ENCODE measurements around the gene CENPS.
"Not testable (repeated sequence)": the region's sequence is repeated elsewhere in the genome, so short reads cannot be mapped to it uniquely, and the experiment has no call there.

Gene CENPS

GRCh38 chr1:10456661-10457060, 26.4 kb downstream of the CENPS start:
- H3K36me3 ChIP-seq (ENCODE audit: control insufficient read depth, insufficient read depth, low read length), result peaks cover 2% of the 10 kb centered on the region
- DNase-seq (ENCODE audit: extremely low read depth, insufficient read length), result no peak
- no peaks in the 10 kb centered on the region for H3K27me3 ChIP-seq (replicated peaks; ENCODE audit: control insufficient read depth, insufficient read depth, low read length)
- no peak for TF ChIP-seq CTCF (IDR thresholded peaks at IDR 0.05; ENCODE audit: insufficient read depth, low read length, poor library complexity, severe bottlenecking)
- H3K4me3 ChIP-seq (replicated peaks; ENCODE audit: low read depth, low read length), result no peak overlapping the region

- not testable (repeated sequence) for H3K4me3 ChIP-seq (replicated peaks; ENCODE audit: low read depth, low read length); H3K27me3 ChIP-seq (replicated peaks; ENCODE audit: control insufficient read depth, insufficient read depth, low read length); DNase-seq (ENCODE audit: extremely low read depth, insufficient read length); H3K36me3 ChIP-seq (ENCODE audit: control insufficient read depth, insufficient read depth, low read length)
Measured at GRCh38 chr1:10457462-10457861, 27.2 kb downstream of the CENPS start.

GRCh38 chr1:10457875-10458274, 27.6 kb downstream of the CENPS start:
- Histone ChIP-seq H3K36me3 (ENCODE audit: control insufficient read depth, insufficient read depth, low read length) (peaks cover 6% of the 10 kb centered on the region), H3K27me3 (replicated peaks; ENCODE audit: control insufficient read depth, insufficient read depth, low read length) (no peaks in the 10 kb centered on the region), H3K4me3 (replicated peaks; ENCODE audit: low read depth, low read length) (no peak overlapping the region)
- no peak for TF ChIP-seq CTCF (IDR thresholded peaks at IDR 0.05; ENCODE audit: insufficient read depth, low read length, poor library complexity, severe bottlenecking)
- no peak for DNase-seq (ENCODE audit: extremely low read depth, insufficient read length)

- DNase-seq (ENCODE audit: extremely low read depth, insufficient read length), result no peak
- TF ChIP-seq CTCF (IDR thresholded peaks at IDR 0.05; ENCODE audit: insufficient read depth, low read length, poor library complexity, severe bottlenecking), result no peak
- no peak overlapping the region for H3K4me3 ChIP-seq (replicated peaks; ENCODE audit: low read depth, low read length)
- H3K27me3 ChIP-seq (replicated peaks; ENCODE audit: control insufficient read depth, insufficient read depth, low read length), result no peaks in the 10 kb centered on the region
- peaks cover 11% of the 10 kb centered on the region for H3K36me3 ChIP-seq (ENCODE audit: control insufficient read depth, insufficient read depth, low read length)
Measured at GRCh38 chr1:10459184-10459583, 29.0 kb downstream of the CENPS start.

GRCh38 chr1:10467078-10467477, 36.8 kb downstream of the CENPS start:
- no peak for TF ChIP-seq CTCF (IDR thresholded peaks at IDR 0.05; ENCODE audit: insufficient read depth, low read length, poor library complexity, severe bottlenecking)
- DNase-seq (ENCODE audit: extremely low read depth, insufficient read length), result no peak
- Histone ChIP-seq H3K36me3 (ENCODE audit: control insufficient read depth, insufficient read depth, low read length) (peaks cover 19% of the 10 kb centered on the region), H3K4me3 (replicated peaks; ENCODE audit: low read depth, low read length) (no peak overlapping the region), H3K27me3 (replicated peaks; ENCODE audit: control insufficient read depth, insufficient read depth, low read length) (no peaks in the 10 kb centered on the region)

GRCh38 chr1:10470043-10470442, 39.8 kb downstream of the CENPS start:
- Histone ChIP-seq H3K36me3 (ENCODE audit: control insufficient read depth, insufficient read depth, low read length) (peaks cover 9% of the 10 kb centered on the region), H3K27me3 (replicated peaks; ENCODE audit: control insufficient read depth, insufficient read depth, low read length) (no peaks in the 10 kb centered on the region), H3K4me3 (replicated peaks; ENCODE audit: low read depth, low read length) (no peak overlapping the region)
- no peak for TF ChIP-seq CTCF (IDR thresholded peaks at IDR 0.05; ENCODE audit: insufficient read depth, low read length, poor library complexity, severe bottlenecking)
- no peak for DNase-seq (ENCODE audit: extremely low read depth, insufficient read length)

All from GM06990 (cell line).